PFSK-1 (cell line): ENCODE results near the gene PCYT1B.

Experiments
- FOXP2 ChIP-seq: optimal IDR thresholded peaks from 2 replicates; pipeline ENCODE3; 2011; ENCODE audit warnings: borderline replicate concordance, control low read depth, inconsistent platforms; ENCODE audit not compliant: insufficient read depth; ENCODE audit errors: extremely low read length, extremely low read depth
- POLR2AphosphoS5 ChIP-seq: IDR thresholded peaks from 2 replicates; pipeline ENCODE4 v1.6.1; 2012; ENCODE audit warnings: low read depth, mild to moderate bottlenecking, control low read depth, low read length, moderate library complexity
- REST ChIP-seq, 2 experiments: IDR thresholded peaks; 2 replicates each; pipeline versions ENCODE4 v1.6.1 to v1.8.0; 2011 to 2012; ENCODE audit warnings: low read depth in 2 of 2, low read length in 2 of 2, control low read depth in 1 of 2, inconsistent platforms in 1 of 2, mild to moderate bottlenecking in 1 of 2, moderate library complexity in 1 of 2; ENCODE audit not compliant: insufficient read depth in 1 of 2
- SIN3A ChIP-seq: IDR thresholded peaks from 2 replicates; pipeline ENCODE4 v1.6.1; 2012; ENCODE audit warnings: mild to moderate bottlenecking, low read length, moderate library complexity, borderline replicate concordance; ENCODE audit not compliant: insufficient read depth
- TAF1 ChIP-seq: IDR thresholded peaks from 2 replicates; pipeline ENCODE4 v1.6.1; 2012; ENCODE audit warnings: low read length, control low read depth, borderline replicate concordance; ENCODE audit not compliant: insufficient read depth

PCYT1B gene

GRCh38 chrX:24692305-24692704 lies 45.2 kb upstream of the PCYT1B start:
- no peak for TF ChIP-seq TAF1

- TF ChIP-seq SIN3A (no peak), POLR2AphosphoS5 (no peak), REST (IDR thresholded peaks at IDR 0.05; ENCODE audit: insufficient read depth in 1 of 2, low read depth in 2 of 2, low read length in 2 of 2) (no peak), TAF1 (no peak)
Measured at GRCh38 chrX:24684048-24684447, 36.9 kb upstream of the PCYT1B start.

- TF ChIP-seq POLR2AphosphoS5 (no peak), FOXP2 (no peak), TAF1 (no peak), REST (IDR thresholded peaks at IDR 0.05; ENCODE audit: insufficient read depth in 1 of 2, low read depth in 2 of 2, low read length in 2 of 2) (no peak), SIN3A (no peak)
Measured at GRCh38 chrX:24682739-24683432, 35.7 kb upstream of the PCYT1B start.

GRCh38 chrX:24676403-24677024 lies 29.4 kb upstream of the PCYT1B start:
- TF ChIP-seq FOXP2 (no peak), REST (IDR thresholded peaks at IDR 0.05; ENCODE audit: insufficient read depth in 1 of 2, low read depth in 2 of 2, low read length in 2 of 2) (no peak), TAF1 (no peak), POLR2AphosphoS5 (no peak), SIN3A (no peak)

GRCh38 chrX:24673424-24673823 lies 26.3 kb upstream of the PCYT1B start:
- TF ChIP-seq POLR2AphosphoS5 (no peak), FOXP2 (no peak), SIN3A (no peak), REST (IDR thresholded peaks at IDR 0.05; ENCODE audit: insufficient read depth in 1 of 2, low read depth in 2 of 2, low read length in 2 of 2) (no peak), TAF1 (no peak)
